Adrenal gland (tissue), 12 donors: ENCODE measurements around the gene CAMTA1. TPM values are rescaled to one million over a fixed set of nuclear protein-coding genes. Genes with fewer than 3 reads are reported as not detected.

Source experiments
- DNase-seq, 7 donors: peaks; one replicate each; pipeline ENCODE4 v3.0.0-alpha.2; 2019 to 2020
- H3K27ac ChIP-seq, 5 donors: fragments of 200-600 bp; sonication (generic) in 4 of 5; 1 replicate in 3 of 5; 2 replicates in 2 of 5; pipeline versions ENCODE4 v1.5.1 to v1.8.0; 2016 to 2020; ENCODE audit warnings: mild to moderate bottlenecking in 1 of 5
- H3K27me3 ChIP-seq: fragments of 200-600 bp; 2 replicates; pipeline ENCODE4 v1.8.0; 2021
- H3K36me3 ChIP-seq, 2 donors: fragments of 200-600 bp; replicated peaks in 1 of 2; 1 replicate in 1 of 2; 2 replicates in 1 of 2; pipeline versions ENCODE4 v1.5.1 to v1.8.0; 2018 to 2022
- H3K4me1 ChIP-seq, 2 donors: fragments of 200-600 bp; replicated peaks in 1 of 2; 1 replicate in 1 of 2; 2 replicates in 1 of 2; pipeline versions ENCODE4 v1.5.1 to v1.8.0; 2018 to 2021
- H3K4me3 ChIP-seq, 4 donors: fragments of 200-600 bp; sonication (generic) in 3 of 4; one replicate each; pipeline ENCODE4 v1.5.1; 2016 to 2018
- H3K9me3 ChIP-seq, 3 donors: fragments of 200-600 bp; sonication (generic) in 1 of 3; replicated peaks in 1 of 3; 1 replicate in 2 of 3; 2 replicates in 1 of 3; pipeline versions ENCODE4 v1.5.1 to v1.8.0; 2016 to 2021
- POLR2A ChIP-seq, 2 donors: fragments of 450-650 bp; IDR thresholded peaks; one replicate each; pipeline ENCODE4 v1.6.1; 2017; ENCODE audit warnings: antibody characterized with exemption in 2 of 2, mild to moderate bottlenecking in 2 of 2, moderate library complexity in 1 of 2
- WGBS, 4 donors: extraction: QIAGEN DNeasy Blood & Tissue Kit in 2 of 4; methylation state at CpG; one replicate each; pipeline versions ENCODE4 v1.1.5 to v1.1.7; 2013 to 2017; 5-methylcytosine and 5-hydroxymethylcytosine counted together
- intact Hi-C, 2 donors: fragments of 100-400 bp; cut with DNase I; formaldehyde crosslinking; loops; one replicate each; pipeline versions ENCODE4 v1.14.1 to v1.15.0; 2022 to 2023
- polyA plus RNA-seq, 3 donors: library from polyadenylated mRNA; stranded (reverse); fragments of 200-250 nt in 2 of 3; fragments of 350-450 nt in 1 of 3; fragmentation: Illumina TruSeq in 1 of 3; extraction: RNeasy Lipid Tissue Mini Kit (QIAGEN cat#74804) in 1 of 3; gene quantifications; one replicate each; pipeline ENCODE4 v1.2.3, GENCODE V29; 2013 to 2014
- total RNA-seq, 9 donors: library from RNA; depleted of rRNA in 4 of 9; stranded (reverse); fragments of >200 nt in 4 of 9; fragments of 120-200 nt in 1 of 9; fragmentation: NEBNext Ultra II Directional in 1 of 9; extraction: Animal tissue kit (Norgen Biotek cat#: 25700) in 1 of 9; gene quantifications; one replicate each; pipeline versions ENCODE4 v1.1.0 to v1.2.4, GENCODE V29; 2013 to 2023
- TF ChIP-seq, protein P1 (sequence below), 6 experiments: fragments of 450-650 bp in 4 of 6; fragments of 200-600 bp in 2 of 6; sonication (generic) in 1 of 6; IDR thresholded peaks; 1 replicate in 5 of 6; 2 replicates in 1 of 6; pipeline versions ENCODE4 v1.5.1 to v1.8.0; 2016 to 2021; ENCODE audit warnings: antibody characterized with exemption in 6 of 6, mild to moderate bottlenecking in 2 of 6, moderate library complexity in 1 of 6
- donor health status: healthy with polysubstance abuse.
- donor health status: Bipolar disorder and iron deficiency.
- donor health status: DM: yes; HTN: yes; CAD: no.
- donor health status: DM: no; HTN: no; CAD: no.
- donor health status: DM: no; HTN: no; CAD: no.
- donor health status: DM: yes; HTN: yes; CAD: no.

Gene CAMTA1
- total and polyA plus RNA-seq, 12 donors: 62.9 to 141 (median 96.9) TPM

DNA sequence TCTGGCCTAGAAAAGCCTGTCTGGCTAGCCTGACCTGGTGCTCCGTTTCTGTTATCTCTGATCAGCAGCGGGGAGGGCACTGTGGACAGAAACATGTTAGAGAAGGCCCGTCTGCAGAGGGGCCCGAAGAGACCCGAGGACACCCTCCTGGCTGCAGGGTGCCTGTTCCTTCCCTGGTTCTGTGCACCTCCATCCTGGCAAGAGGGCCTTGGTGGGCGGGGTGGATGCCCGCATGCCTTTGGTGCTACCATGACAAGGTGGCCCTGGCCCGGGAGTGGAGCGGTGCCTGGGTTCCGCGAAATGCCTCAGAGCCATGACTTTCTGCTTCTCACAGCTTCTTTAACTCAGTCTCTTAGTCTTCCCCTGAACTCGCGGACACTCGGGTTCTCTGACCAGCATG is 233.6 kb downstream of the CAMTA1 start:
- Histone ChIP-seq H3K27ac (no peak overlapping the region), H3K4me3 (no peak overlapping the region), H3K9me3 (no peaks in the 10 kb centered on the region), H3K36me3 (no peaks in the 10 kb centered on the region), H3K4me1 (no peaks in the 10 kb centered on the region), H3K27me3 (no peaks in the 10 kb centered on the region)
- intact Hi-C loops: no loop called here
- no peak for TF ChIP-seq POLR2A (IDR thresholded peaks at IDR 0.05)
- TF ChIP-seq, protein P1, sequence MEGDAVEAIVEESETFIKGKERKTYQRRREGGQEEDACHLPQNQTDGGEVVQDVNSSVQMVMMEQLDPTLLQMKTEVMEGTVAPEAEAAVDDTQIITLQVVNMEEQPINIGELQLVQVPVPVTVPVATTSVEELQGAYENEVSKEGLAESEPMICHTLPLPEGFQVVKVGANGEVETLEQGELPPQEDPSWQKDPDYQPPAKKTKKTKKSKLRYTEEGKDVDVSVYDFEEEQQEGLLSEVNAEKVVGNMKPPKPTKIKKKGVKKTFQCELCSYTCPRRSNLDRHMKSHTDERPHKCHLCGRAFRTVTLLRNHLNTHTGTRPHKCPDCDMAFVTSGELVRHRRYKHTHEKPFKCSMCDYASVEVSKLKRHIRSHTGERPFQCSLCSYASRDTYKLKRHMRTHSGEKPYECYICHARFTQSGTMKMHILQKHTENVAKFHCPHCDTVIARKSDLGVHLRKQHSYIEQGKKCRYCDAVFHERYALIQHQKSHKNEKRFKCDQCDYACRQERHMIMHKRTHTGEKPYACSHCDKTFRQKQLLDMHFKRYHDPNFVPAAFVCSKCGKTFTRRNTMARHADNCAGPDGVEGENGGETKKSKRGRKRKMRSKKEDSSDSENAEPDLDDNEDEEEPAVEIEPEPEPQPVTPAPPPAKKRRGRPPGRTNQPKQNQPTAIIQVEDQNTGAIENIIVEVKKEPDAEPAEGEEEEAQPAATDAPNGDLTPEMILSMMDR (IDR thresholded peaks at IDR 0.05): no peak
- 75 to 95% (median 89%) methylated on average over 9 to 14 of the region's 14 CpGs for WGBS, 4 donors
- DNase-seq: no peak

DNA sequence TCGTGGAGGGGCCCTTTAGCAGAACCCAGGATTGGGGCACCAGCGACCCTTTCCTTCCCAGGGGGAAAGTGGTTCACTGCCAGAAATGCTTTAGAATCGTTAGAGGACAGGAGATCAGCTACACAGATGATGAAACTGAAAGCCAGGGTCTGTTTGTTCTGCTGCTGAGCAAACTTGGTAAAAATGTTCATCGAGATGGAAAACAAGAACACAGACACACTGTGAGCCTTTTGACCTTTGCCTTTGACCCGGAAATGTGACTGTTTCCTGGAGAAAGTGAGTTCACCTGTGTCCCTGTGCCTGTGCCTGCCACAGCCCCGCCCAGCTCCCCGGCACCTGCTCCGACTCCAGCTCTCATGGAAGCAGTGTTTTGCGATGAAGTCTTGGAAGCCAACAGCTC is 234.3 kb downstream of the CAMTA1 start:
- 81 to 84% (median 83%) methylated on average over 9 of the region's 9 CpGs for WGBS, 4 donors
- no peak for DNase-seq
- Histone ChIP-seq H3K27me3 (no peaks in the 10 kb centered on the region), H3K4me1 (no peaks in the 10 kb centered on the region), H3K9me3 (no peaks in the 10 kb centered on the region), H3K36me3 (no peaks in the 10 kb centered on the region), H3K4me3 (no peak overlapping the region), H3K27ac (no peak overlapping the region)
- no peak for TF ChIP-seq POLR2A (IDR thresholded peaks at IDR 0.05)
- TF ChIP-seq, protein P1 (IDR thresholded peaks at IDR 0.05): no peak
- intact Hi-C loops: no loop called here

DNA sequence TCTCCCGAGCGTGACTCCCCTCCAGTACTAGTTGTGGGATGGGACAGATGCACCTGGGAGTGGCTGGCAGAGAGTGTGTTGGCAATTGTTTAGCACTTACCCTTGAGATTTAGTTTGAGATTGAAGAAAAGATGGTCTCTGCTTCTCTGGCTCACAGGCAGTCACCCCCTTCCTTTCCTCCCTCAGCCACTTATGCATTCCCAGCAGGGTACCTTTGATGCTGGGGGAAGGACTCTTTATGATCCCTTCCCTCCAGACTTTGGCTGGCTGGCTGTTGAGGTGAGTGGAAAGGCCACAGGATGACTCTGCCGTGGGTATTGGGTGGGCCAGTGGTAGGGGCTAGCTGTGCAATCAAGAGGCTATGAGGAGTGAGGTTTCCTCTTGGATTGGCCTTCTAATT is 236.8 kb downstream of the CAMTA1 start:
- H3K36me3 ChIP-seq: no peaks in the 10 kb centered on the region
- no peak overlapping the region for H3K4me3 ChIP-seq
- no peaks in the 10 kb centered on the region for H3K4me1 ChIP-seq
- TF ChIP-seq, protein P1 (IDR thresholded peaks at IDR 0.05): no peak
- no peak for TF ChIP-seq POLR2A (IDR thresholded peaks at IDR 0.05)
- H3K27me3 ChIP-seq: no peaks in the 10 kb centered on the region
- intact Hi-C loops: no loop called here
- H3K9me3 ChIP-seq: no peaks in the 10 kb centered on the region
- H3K27ac ChIP-seq: no peak overlapping the region
- 57 to 88% (median 69%) methylated on average over 3 of the region's 3 CpGs for WGBS, 4 donors
- no peak for DNase-seq

DNA sequence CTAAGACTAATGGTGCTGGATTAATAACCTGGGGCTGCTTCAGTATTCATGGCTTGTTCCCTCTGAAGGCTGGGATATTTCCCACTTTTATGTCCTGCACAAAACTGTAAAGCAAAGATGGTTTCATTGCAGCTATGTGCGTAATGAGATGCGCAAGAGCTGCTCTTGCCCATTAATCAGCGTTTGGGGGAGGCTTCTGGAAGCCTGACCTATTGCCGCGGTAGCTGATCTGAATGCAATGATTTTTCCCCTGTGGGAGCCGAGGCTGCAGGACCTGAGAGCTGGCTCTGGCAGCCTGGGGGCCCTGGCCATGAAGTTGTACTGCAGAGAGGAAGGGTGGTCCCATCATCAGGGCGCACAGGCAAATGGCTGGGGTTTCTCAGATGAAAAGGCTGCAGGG is 239.8 kb downstream of the CAMTA1 start:
- 77 to 90% (median 80%) methylated on average over 5 to 7 of the region's 7 CpGs for WGBS, 4 donors
- Histone ChIP-seq H3K4me3 (no peak overlapping the region), H3K27ac (no peak overlapping the region), H3K9me3 (no peaks in the 10 kb centered on the region), H3K4me1 (no peaks in the 10 kb centered on the region), H3K36me3 (no peaks in the 10 kb centered on the region), H3K27me3 (no peaks in the 10 kb centered on the region)
- DNase-seq: no peak
- intact Hi-C loops: no loop called here
- no peak for TF ChIP-seq POLR2A (IDR thresholded peaks at IDR 0.05)
- TF ChIP-seq, protein P1 (IDR thresholded peaks at IDR 0.05): no peak
